Fibroblast of lung (primary cell): ENCODE measurements around the gene CRHR1.

Experiments
- EZH2 ChIP-seq: IDR thresholded peaks from 2 replicates; pipeline ENCODE4 v1.5.1; 2012; ENCODE audit warnings: low read length, control low read depth, mild to moderate bottlenecking; ENCODE audit errors: missing control alignments
- TF ChIP-seq, protein P1 (sequence below), 2 donors: IDR thresholded peaks in 1 of 2; conservative IDR thresholded peaks in 1 of 2; 1 replicate in 1 of 2; 2 replicates in 1 of 2; pipeline ENCODE4 v1.5.1; 2011 to 2012; ENCODE audit warnings: low read length in 2 of 2, control low read depth in 1 of 2, inconsistent platforms in 1 of 2, low read depth in 1 of 2, mild to moderate bottlenecking in 1 of 2

- TF ChIP-seq, protein P1, sequence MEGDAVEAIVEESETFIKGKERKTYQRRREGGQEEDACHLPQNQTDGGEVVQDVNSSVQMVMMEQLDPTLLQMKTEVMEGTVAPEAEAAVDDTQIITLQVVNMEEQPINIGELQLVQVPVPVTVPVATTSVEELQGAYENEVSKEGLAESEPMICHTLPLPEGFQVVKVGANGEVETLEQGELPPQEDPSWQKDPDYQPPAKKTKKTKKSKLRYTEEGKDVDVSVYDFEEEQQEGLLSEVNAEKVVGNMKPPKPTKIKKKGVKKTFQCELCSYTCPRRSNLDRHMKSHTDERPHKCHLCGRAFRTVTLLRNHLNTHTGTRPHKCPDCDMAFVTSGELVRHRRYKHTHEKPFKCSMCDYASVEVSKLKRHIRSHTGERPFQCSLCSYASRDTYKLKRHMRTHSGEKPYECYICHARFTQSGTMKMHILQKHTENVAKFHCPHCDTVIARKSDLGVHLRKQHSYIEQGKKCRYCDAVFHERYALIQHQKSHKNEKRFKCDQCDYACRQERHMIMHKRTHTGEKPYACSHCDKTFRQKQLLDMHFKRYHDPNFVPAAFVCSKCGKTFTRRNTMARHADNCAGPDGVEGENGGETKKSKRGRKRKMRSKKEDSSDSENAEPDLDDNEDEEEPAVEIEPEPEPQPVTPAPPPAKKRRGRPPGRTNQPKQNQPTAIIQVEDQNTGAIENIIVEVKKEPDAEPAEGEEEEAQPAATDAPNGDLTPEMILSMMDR (conservative IDR thresholded peaks at IDR 0.05 in 1 of 2, IDR thresholded peaks at IDR 0.05 in 1 of 2; ENCODE audit: low read depth in 1 of 2, low read length in 2 of 2), result no peak
- no peak for TF ChIP-seq EZH2
Measured at GRCh38 chr17:45786349-45786748, 2.2 kb downstream of the CRHR1 start.
